Heart left ventricle (tissue), 13 donors: ENCODE measurements around the gene CIAO2A.

Experiments used
- CTCF ChIP-seq, 12 donors: fragments of 200-600 bp; sonication (generic) in 4 of 12; IDR thresholded peaks; one replicate each; pipeline versions ENCODE4 v1.5.0 to v1.8.0; 2018 to 2022; ENCODE audit warnings: antibody characterized with exemption in 12 of 12, mild to moderate bottlenecking in 5 of 12
- POLR2A ChIP-seq, 2 donors: fragments of 450-650 bp; IDR thresholded peaks; one replicate each; pipeline ENCODE4 v1.6.1; 2017; ENCODE audit warnings: antibody characterized with exemption in 2 of 2, mild to moderate bottlenecking in 2 of 2, moderate library complexity in 2 of 2
- donor health status: ischemic (EF 13 %, LVEDD 7.1; RV severe dilation, severe dysfunction).
- donor health status: DM: no; HTN: yes; CAD: no.
- donor health status: DM: no; HTN: no; CAD: no.
- donor health status: ischemic (EF 25% LVEDD 6.9; RV normal size, moderate dysfunction).
- donor health status: ischemic (EF 25% LVEDD 5.7; RV mildly dilated, moderate dysfunction).
- donor health status: ischemic (EF 35%, LVEDD 5.7; RV mildly dilated, moderate dysfunction).
- donor health status: nonischemic (EF 11% LVEDD 7.7; RV severe dilation, severe dysfunction).
- donor health status: DM: yes; HTN: yes; CAD: no.
- donor health status: PGD.
- donor health status: ischemic (EF 29% LVEDD 5.4; RV normal size, mild dysfunction).
- donor health status: nonischemic (EF 23%, LVEDD 6.1; RV moderate dilation, normal function).

- TF ChIP-seq CTCF (IDR thresholded peaks at IDR 0.05) = no peak
- no peak for TF ChIP-seq POLR2A (IDR thresholded peaks at IDR 0.05)
Observed at GRCh38 chr15:64022571-64022970, 71.1 kb downstream of the CIAO2A start.
